Suppressor macrophage treated with lipopolysaccharide for 4 hours (primary cell): Measurements from ENCODE around the gene PPT1.

Source experiments
- DNase-seq: peaks from one replicate; pipeline ENCODE4 v3.0.0-alpha.2; 2020

PPT1 gene

GRCh38 chr1:40023379-40023944, 73.6 kb downstream of the PPT1 start:
- DNase-seq: no peak
